ENCODE data around the gene LSM3. TPM values are rescaled to one million over a fixed set of nuclear protein-coding genes. Genes with fewer than 3 reads are reported as not detected.

LSM3 gene
- total RNA-seq, 2 experiments from 2014 or later = 12.4 to 21.9 TPM

DNA sequence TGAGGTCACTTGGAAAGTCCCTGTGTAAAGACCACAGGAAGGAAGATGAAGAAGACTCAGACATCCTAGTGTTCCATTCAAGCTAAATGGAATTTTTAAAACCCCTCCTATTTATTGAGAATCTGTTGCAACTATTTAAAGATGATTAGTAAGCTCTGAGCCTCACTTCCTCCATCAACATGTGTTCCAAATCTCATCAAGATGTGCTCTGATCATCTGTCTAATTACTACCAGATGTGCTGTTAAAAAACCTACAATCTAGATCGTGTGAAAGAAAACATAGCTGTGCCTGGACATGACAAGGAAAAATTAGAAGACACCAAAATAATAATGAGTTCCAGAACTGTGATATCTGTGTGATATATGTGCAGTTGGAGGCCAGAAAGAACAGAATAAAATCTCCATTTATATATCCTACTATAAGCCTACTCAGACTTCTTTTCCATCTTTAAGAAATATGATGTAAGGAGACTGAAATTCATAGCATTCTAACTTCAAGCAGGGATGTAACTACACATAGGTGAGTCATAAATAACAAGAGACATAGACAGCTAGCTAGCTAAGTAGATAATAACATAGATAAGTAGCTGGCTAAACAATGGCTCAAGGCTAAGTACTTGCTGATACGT is 8.0 kb upstream of the LSM3 start:
- intact Hi-C loops (cut with micrococcal nuclease; ENCODE audit: unreplicated experiment) = no loop called here
- H3K4me1 ChIP-seq (ENCODE audit: insufficient read depth, low read length, poor library complexity, severe bottlenecking) = peaks cover 18% of the 10 kb centered on the region
- peaks cover 11% of the 10 kb centered on the region; the same call in 1 of the 2 replicates for H4K20me1 ChIP-seq (ENCODE audit: insufficient read depth, low read length)
- no TSS peak for BruUV-seq (replicated peaks)
- TF ChIP-seq, protein P1, sequence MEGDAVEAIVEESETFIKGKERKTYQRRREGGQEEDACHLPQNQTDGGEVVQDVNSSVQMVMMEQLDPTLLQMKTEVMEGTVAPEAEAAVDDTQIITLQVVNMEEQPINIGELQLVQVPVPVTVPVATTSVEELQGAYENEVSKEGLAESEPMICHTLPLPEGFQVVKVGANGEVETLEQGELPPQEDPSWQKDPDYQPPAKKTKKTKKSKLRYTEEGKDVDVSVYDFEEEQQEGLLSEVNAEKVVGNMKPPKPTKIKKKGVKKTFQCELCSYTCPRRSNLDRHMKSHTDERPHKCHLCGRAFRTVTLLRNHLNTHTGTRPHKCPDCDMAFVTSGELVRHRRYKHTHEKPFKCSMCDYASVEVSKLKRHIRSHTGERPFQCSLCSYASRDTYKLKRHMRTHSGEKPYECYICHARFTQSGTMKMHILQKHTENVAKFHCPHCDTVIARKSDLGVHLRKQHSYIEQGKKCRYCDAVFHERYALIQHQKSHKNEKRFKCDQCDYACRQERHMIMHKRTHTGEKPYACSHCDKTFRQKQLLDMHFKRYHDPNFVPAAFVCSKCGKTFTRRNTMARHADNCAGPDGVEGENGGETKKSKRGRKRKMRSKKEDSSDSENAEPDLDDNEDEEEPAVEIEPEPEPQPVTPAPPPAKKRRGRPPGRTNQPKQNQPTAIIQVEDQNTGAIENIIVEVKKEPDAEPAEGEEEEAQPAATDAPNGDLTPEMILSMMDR (conservative IDR thresholded peaks at IDR 0.05; ENCODE audit: low read length) = no peak
- TF ChIP-seq EZH2phosphoT487 (IDR thresholded peaks at IDR 0.05; ENCODE audit: borderline replicate concordance, low read depth, low read length) = no peak
- H3K9me2 ChIP-seq (ENCODE audit: insufficient read depth, low read length) = no peaks in the 10 kb centered on the region
- no peak overlapping the region for H3K4me3 ChIP-seq (ENCODE audit: low read depth, low read length, poor library complexity, severe bottlenecking)
- DNase-seq (ENCODE audit: low spot score) = no peak
- CTCF ChIA-PET (ENCODE audit: unreplicated experiment) = no interaction called here
- H3K9me3 ChIP-seq (ENCODE audit: low read length) = no peaks in the 10 kb centered on the region
- H3K27ac ChIP-seq (ENCODE audit: low read depth, low read length, poor library complexity, severe bottlenecking) = no peak overlapping the region
- no peak overlapping the region for H2AFZ ChIP-seq (ENCODE audit: low read length)
- peaks cover 29% of the 10 kb centered on the region for H3K79me2 ChIP-seq (ENCODE audit: insufficient read depth, low read depth, low read length)
- peaks cover 71% of the 10 kb centered on the region for H3K36me3 ChIP-seq (ENCODE audit: insufficient read depth, low read length)
- no peak overlapping the region for H3K4me2 ChIP-seq (ENCODE audit: low read length)
- POLR2A ChIA-PET = interaction anchor here (0.9 to 1.2 kb wide), 2 partner anchors 9 to 28 kb away, joined by 3 to 4 read pairs; no protein-coding TSS in a partner anchor

DNA sequence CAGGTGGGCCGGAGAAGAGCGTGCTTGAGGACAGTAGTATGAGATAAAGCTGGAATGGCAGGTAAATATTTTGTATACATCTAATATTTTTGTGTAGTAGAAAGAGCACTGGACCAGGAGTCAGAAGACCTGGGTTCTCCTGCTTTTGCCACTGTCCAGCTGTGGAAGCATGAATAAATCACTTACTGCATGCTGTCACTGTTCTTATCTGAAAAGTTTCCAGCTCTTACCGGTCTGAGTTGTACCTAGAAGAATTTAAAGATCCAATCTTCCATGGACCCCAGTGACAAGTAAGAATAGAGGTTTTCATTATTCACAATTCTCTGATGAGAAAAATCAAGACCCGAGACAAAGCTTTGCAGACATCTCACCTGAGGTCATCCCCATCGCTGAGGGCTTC is 6.1 kb upstream of the LSM3 start:
- Histone ChIP-seq H3K9me2 (ENCODE audit: insufficient read depth, low read length) (no peaks in the 10 kb centered on the region), H3K79me2 (ENCODE audit: insufficient read depth, low read depth, low read length) (peaks cover 48% of the 10 kb centered on the region), H3K4me1 (ENCODE audit: insufficient read depth, low read length, poor library complexity, severe bottlenecking) (peaks cover 37% of the 10 kb centered on the region), H2AFZ (ENCODE audit: low read length) (no peak overlapping the region), H3K27ac (ENCODE audit: low read depth, low read length, poor library complexity, severe bottlenecking) (no peak overlapping the region), H3K4me3 (ENCODE audit: low read depth, low read length, poor library complexity, severe bottlenecking) (no peak overlapping the region), H3K9me3 (ENCODE audit: low read length) (no peaks in the 10 kb centered on the region), H4K20me1 (ENCODE audit: insufficient read depth, low read length) (peaks cover 16% of the 10 kb centered on the region; the same call in 1 of the 2 replicates), H3K4me2 (ENCODE audit: low read length) (no peak overlapping the region), H3K36me3 (ENCODE audit: insufficient read depth, low read length) (peaks cover 58% of the 10 kb centered on the region)
- BruUV-seq (replicated peaks) = no TSS peak
- POLR2A ChIA-PET = interaction anchor here (0.6 kb wide), 1 partner anchor 27 kb away, joined by 3 read pairs; no protein-coding TSS in a partner anchor
- intact Hi-C loops (cut with micrococcal nuclease; ENCODE audit: unreplicated experiment) = no loop called here
- CTCF ChIA-PET (ENCODE audit: unreplicated experiment) = no interaction called here
- TF ChIP-seq, protein P1 (conservative IDR thresholded peaks at IDR 0.05; ENCODE audit: low read length) = no peak
- TF ChIP-seq EZH2phosphoT487 (IDR thresholded peaks at IDR 0.05; ENCODE audit: borderline replicate concordance, low read depth, low read length) = no peak
- DNase-seq (ENCODE audit: low spot score) = no peak

DNA sequence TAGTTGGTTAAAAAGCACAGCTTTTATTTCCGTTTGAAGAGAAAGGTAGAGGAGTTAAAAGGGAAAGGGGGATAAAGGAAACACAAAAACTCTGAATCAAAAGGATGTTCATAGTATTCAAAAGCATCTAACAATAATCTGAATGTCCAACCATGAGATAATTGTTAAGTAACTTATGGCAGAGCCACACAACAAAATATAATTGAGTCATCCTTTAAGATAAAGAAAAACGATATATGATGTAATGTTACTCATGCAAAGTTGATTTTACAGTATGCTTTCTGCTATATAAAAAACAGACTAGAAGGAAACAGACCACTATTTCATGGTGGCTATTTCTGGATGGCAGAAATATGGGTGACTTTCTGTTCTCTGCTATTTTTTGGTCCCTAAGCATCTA is 4.1 kb upstream of the LSM3 start:
- DNase-seq (ENCODE audit: low spot score) = no peak
- intact Hi-C loops (cut with micrococcal nuclease; ENCODE audit: unreplicated experiment) = no loop called here
- peak overlapping the region; percentile 79 for H3K27ac ChIP-seq (ENCODE audit: low read depth, low read length, poor library complexity, severe bottlenecking)
- peaks cover 38% of the 10 kb centered on the region for H3K36me3 ChIP-seq (ENCODE audit: insufficient read depth, low read length)
- TF ChIP-seq EZH2phosphoT487 (IDR thresholded peaks at IDR 0.05; ENCODE audit: borderline replicate concordance, low read depth, low read length) = no peak
- TF ChIP-seq, protein P1 (conservative IDR thresholded peaks at IDR 0.05; ENCODE audit: low read length) = no peak
- peak overlapping the region; percentile 74 for H3K4me2 ChIP-seq (ENCODE audit: low read length)
- H3K9me2 ChIP-seq (ENCODE audit: insufficient read depth, low read length) = no peaks in the 10 kb centered on the region
- ChIA-PET CTCF (ENCODE audit: unreplicated experiment) (no interaction called here), POLR2A (interaction anchor here (1.0 to 1.3 kb wide), 6 partner anchors 8 to 55 kb away, joined by 3 to 4 read pairs (median 4); partner anchors contain the start of genes CHCHD4 and TMEM43)
- peaks cover 40% of the 10 kb centered on the region for H3K4me1 ChIP-seq (ENCODE audit: insufficient read depth, low read length, poor library complexity, severe bottlenecking)
- peaks cover 16% of the 10 kb centered on the region; the same call in 1 of the 2 replicates for H4K20me1 ChIP-seq (ENCODE audit: insufficient read depth, low read length)
- peak overlapping the region; percentile 60 for H3K4me3 ChIP-seq (ENCODE audit: low read depth, low read length, poor library complexity, severe bottlenecking)
- H3K9me3 ChIP-seq (ENCODE audit: low read length) = no peaks in the 10 kb centered on the region
- no TSS peak for BruUV-seq (replicated peaks)
- H3K79me2 ChIP-seq (ENCODE audit: insufficient read depth, low read depth, low read length) = peaks cover 63% of the 10 kb centered on the region
- H2AFZ ChIP-seq (ENCODE audit: low read length) = no peak overlapping the region
